Measurements from ENCODE around the gene NTSR1.

Gene NTSR1

DNA sequence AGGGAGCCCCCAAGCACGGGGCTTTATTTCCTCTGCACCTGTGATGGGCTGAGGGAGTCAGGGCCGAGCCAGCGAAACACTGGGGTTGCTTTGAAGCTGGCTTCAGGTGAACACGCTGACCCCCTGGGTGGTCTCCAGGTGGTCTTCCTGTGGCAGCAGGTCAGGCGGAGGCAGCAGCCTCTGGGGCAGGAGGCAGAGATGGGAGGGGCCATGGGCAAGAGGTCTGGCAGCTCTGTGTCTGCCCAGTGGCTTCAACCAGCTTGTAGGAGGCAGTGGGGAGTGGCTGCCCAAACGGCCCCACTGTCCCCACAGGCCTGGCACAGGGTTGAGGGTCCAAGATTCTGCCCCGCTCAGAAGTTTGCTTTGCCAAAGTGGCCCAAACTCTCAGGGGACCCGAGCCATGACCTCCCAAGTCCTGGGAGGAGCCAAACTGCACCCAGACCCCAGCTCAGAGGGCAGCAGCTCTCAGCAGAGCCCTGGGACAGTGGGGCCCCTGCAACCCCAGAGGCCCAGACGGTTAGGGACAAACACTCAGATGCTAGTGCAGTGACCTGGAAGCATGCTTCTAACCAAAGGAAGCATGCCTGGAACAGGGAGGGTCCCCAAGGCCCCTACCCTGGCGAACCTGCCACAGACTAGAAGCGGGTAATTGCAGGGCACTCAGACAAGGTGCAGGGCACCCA lies 15.3 kb downstream of the NTSR1 start:
- in situ Hi-C loops (cut with MboI; ENCODE audit: low sequenced_read_pairs) = no loop called here

DNA sequence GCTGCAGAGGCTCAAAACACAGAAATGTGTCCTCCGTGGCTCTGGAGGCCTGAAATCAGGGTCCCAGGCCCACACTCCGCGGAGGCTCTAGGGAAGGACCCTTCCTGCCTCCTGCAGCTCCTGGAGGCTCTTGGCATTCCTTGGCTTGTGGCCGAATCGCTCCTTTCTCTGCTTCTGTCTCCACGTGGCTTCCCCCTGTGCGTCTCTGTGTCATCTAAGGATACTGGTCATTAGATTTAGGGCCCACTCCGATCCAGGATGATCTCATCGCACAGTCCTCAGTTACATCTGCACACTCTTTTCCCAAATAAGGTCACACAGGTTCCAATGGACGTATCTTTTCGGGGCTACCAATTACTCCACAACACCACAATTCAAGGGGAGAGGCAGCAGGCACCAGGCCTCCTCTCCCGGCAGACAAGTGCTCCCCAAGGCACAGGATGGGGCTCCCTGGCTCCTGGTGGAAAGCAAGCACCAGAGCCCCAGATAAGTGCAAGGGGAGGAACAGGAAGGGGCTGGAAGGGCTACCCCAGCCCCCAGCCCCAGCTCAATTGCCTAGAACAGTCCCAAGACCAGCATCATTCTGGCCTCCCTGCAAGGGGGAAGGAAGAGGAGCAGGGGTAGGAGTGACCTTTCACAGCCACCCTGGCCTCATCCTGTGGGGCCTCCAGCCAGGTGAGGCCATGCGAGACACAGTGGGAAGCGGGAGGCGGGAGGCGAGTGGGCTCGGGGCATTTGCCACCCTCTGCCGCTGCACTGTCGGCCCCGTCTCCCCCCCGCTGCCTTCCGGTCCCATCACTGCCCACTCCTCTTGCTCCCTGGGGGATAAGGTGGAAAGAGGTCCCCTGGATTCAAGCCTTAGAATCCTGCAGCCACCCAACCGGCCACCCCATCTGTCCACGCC lies 16.3 kb downstream of the NTSR1 start:
- in situ Hi-C loops (cut with MboI; ENCODE audit: low sequenced_read_pairs) = no loop called here

- in situ Hi-C loops (cut with MboI; ENCODE audit: low sequenced_read_pairs) = no loop called here
Observed at GRCh38 chr20:62725596-62726268, 17.1 kb downstream of the NTSR1 start.

DNA sequence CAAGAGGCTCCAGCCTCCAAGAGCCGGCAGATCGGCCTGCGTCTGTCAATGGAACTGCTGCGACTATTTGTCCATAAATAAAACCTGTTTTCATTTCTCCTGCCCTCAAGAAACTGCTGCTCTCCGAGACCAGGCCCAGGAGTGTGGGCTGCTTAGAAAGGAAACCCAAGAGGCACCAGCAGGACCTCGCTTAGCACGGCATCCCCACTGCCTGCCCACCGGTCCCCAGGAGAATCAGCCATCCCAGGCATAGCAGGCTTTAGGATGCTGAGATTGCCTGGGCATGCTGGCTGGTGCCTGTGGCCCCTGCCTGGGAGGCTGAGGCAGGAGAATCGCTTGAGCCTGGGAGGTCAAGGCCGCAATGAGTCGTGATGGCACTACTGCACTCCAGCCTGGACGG lies 17.6 kb downstream of the NTSR1 start:
- in situ Hi-C loops (cut with MboI; ENCODE audit: low sequenced_read_pairs) = no loop called here

DNA sequence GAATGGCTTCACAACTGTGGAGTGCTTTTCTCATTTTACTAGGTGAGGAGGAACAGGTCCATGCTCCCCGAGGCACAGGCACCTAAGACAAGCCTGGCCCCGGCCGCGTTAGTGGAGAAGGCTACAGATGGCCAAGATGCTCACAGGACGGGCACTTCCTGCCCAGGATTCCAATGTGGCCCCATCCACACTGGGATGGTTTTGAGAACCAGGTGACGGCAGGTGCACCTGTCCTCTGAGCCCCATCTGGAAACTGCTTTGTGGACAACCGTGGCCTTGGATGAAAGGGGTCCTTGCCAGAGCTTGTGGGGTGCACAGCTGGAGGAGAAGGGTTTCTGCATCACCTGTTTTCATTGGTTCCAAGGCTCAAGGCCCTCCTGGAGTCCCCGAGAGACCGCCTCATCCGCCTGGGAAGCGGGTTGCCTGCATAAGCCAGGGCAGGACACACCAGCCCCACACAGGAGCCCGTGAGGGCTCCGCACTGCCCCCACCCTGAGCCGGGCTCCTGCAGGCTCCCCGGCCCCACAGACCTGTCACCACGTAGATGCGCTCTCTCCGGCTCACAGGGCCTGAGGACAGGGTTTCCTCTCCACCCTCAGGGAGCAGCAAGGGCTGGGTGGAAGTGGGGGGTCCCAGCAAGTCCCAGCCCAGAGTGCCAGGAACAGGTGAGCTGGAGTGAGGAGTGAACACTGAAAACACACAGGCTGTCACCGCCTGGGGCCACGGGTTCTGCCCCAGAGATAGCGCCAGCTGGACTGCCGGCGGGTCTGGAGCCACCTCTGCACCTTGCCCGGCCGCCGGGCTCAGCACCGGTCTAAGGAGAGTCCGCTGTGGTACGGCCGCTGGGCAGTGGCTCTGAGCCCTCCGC lies 18.3 kb downstream of the NTSR1 start:
- in situ Hi-C loops (cut with MboI; ENCODE audit: low sequenced_read_pairs) = no loop called here

GRCh38 chr20:62727584-62728027 lies 19.0 kb downstream of the NTSR1 start:
- in situ Hi-C loops (cut with MboI; ENCODE audit: low sequenced_read_pairs) = no loop called here

DNA sequence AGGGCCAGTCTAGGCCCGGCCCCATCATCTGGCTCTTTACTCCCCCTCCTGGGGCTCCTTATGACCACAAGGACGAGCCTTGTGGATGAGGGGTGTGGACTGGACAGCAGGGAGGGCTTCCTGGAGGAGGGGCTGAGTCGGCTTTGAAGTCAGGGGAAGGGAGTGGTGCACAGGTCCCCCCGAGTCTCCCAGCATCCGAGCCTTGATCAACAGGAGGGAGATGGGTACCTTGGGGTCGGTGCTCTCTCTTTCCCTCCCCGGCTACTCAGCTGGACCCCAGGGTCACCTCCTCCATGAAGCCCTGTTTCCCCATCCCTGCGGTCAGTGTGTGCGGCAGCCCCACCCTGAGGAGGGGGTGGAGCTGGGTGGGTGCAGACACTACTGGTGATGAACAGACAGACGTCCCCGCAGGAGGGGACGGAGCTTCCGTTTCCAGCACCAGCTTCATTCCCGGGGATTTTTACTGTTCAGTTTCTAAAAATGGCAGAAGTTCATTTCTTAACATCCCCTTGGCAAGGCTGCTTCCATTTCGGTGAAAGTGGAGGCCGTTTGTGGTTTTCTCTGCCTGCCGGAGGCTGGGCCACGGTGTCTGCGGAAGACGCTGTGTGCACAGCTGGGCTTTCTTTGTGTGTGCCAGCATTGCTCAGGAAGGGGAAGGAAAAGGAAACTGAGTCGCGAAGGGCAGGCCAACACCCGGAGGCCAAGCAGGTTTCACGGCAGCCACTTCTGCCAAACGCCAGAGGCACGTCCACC lies 19.6 kb downstream of the NTSR1 start:
- in situ Hi-C loops (cut with MboI; ENCODE audit: low sequenced_read_pairs) = no loop called here

GRCh38 chr20:62728781-62729300 lies 20.2 kb downstream of the NTSR1 start:
- in situ Hi-C loops (cut with MboI; ENCODE audit: low sequenced_read_pairs) = no loop called here

DNA sequence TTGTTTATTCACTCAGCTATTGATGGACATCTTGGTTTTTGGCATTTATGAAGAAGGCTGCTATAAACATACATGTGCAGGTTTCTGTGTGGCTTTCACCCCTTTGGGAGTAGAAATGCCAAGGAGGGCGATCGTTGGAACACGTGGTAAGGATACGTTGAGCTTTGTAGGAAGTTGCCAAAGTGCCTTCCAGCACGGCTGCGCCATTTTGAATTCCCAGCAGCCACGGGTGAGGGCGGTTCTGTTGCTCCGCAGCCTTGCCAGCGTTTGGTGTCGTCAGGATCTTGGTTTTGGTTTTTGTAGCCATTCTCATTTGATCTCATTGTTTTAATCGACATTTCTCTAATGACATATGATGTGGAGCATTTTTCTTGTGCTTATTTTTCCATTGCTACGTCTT lies 21.8 kb downstream of the NTSR1 start:
- in situ Hi-C loops (cut with MboI; ENCODE audit: low sequenced_read_pairs) = no loop called here

DNA sequence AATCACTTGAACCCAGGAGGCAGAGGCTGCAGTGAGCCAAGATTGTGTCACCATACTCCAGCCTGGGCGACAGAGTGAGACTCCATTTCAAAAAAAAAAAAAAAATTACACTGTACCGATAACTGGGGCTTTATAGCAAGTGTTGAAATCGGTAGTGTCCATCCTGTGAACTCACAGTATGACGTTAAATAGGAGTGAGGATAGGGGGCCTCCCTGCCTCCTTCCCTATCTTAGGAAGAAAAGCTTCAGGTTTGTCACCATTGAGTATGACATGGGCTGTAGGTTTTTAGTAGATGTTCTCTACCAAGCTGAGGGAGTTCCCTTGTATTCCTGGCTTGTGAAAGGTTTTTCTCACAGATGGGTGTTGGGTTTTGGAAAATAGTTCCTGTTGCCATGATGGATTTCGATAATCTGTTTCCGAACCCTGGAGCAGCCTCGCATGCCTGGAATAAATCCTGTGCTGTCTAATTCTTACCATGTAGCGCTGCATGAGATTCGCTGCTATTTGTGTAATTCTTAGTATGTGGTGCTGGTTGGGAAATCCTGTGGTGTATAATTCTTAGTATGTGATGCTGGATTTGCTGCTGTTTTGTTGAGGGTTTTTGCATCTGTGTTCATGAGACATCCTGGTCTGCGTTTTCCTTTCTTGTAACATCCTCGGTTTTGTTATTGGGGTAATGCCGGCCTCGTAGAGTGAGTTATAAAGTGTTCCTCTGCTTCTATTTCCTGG lies 23.6 kb downstream of the NTSR1 start:
- in situ Hi-C loops (cut with MboI; ENCODE audit: low sequenced_read_pairs) = no loop called here

DNA sequence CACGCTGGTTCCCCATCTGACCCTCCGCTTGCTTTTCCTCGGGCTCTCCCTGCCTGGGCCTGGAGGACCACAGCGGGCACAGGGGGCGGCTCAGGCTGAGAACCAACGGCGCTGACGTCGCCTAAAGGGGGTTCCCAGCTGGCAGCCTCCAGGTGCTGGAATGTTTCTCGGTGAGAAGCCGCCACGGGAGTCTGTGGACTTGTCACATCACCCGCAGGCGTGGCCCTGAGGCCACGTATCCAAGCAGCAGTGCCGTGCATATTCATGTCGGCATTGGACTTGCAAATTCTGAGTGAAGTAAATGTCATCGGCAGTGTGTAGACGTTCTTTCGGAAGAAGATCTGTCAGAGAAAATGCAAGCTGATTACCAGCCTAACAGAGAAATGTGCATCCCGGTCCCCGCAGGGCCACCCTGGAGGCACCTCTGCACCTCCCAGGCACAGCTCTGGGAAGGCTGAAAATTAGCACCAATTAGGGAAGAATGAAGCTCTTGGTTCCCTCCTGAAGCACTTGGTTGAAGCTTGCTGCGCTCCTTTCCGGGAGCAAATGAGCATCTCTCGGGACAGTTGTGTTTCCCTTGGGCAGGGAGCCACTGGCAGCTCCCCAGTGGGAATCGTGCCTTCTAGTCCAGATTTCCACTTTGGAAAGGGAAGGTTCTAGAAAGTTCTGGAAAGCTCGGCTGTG lies 24.3 kb downstream of the NTSR1 start:
- in situ Hi-C loops (cut with MboI; ENCODE audit: low sequenced_read_pairs) = no loop called here

DNA sequence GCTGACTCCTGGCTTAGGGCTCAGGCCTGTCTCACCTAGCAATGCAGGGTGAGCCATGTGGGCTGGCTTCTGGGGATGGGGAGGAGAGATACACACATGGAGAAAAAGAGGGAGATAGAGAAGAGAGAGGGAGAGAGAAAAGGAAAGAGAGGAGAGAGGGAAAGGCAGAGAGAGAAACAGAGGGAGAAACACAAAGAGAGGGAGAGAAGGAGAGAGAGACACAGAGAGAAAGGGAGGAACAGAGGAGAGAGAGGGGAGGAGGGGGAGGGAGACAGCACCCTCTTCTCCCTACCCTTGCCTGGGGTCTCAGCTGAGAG lies 24.8 kb downstream of the NTSR1 start:
- in situ Hi-C loops (cut with MboI; ENCODE audit: low sequenced_read_pairs) = no loop called here

- in situ Hi-C loops (cut with MboI; ENCODE audit: low sequenced_read_pairs) = no loop called here
Observed at GRCh38 chr20:62733891-62734290, 25.3 kb downstream of the NTSR1 start.

DNA sequence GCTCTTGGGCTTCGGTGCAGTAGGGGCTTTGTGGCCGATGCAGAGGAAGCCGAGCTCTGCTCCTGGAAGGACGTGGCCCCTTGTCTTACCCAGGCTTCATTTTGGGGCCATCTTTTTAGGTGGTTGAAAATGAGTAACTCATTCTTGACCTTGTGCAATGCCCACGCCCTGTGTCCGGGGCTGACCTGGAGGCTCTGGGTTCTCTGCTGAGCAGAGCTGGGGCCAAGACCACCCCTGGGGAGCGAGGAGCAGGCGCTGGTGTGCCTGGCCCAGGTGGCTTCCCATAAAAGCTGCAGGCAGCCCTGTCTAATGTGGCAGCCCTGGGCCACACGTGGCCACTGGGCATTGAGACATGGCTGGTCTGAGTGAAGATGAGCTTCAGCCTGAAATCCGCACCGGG lies 25.7 kb downstream of the NTSR1 start:
- in situ Hi-C loops (cut with MboI; ENCODE audit: low sequenced_read_pairs) = no loop called here

DNA sequence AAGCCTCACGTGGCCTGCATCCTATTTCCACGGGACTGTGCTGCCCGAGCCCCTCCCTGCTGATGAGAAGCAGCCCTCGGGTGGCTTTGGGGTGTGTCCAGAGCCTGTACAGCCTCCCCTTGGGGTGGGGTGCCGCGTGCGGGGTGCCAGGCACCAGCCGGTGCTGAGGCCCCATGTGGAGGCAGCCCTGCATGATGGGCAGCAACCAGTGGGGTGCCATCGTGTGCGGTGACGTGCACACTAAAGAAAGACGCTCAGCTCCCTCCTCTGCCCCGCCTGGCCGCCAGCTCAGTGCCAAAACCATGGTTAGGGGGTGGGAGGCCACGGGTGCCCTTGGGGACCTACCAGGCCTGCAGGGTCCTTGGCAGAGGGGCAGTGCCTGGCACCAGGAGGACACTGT lies 26.2 kb downstream of the NTSR1 start:
- in situ Hi-C loops (cut with MboI; ENCODE audit: low sequenced_read_pairs) = no loop called here

DNA sequence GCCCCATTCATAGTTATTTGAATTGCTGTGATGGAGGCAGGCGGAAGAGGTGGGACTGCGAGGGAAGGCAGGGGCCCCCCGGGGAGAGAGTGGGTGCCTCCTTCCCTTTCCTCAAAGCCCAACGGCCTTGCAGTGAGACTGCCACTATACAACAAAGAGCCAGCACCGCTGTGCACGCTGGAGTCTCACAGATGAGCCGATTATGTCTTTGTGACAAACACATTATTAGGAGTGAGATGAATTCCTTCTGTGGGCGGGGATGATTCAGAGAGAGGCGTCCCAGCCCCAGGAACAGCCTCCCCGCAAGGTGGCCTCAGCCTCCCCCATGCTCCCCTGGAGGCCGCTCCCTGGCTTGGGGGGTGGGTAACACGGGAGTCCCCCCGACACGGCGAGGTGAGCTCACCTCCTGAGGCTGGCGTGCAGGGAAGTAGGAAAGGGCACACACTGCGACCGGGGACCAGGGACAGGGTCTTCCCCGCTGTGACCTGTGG lies 26.7 kb downstream of the NTSR1 start:
- in situ Hi-C loops (cut with MboI; ENCODE audit: low sequenced_read_pairs) = no loop called here

- in situ Hi-C loops (cut with MboI; ENCODE audit: low sequenced_read_pairs) = no loop called here
Observed at GRCh38 chr20:62736026-62736406, 27.4 kb downstream of the NTSR1 start.

- in situ Hi-C loops (cut with MboI; ENCODE audit: low sequenced_read_pairs) = no loop called here
Observed at GRCh38 chr20:62736407-62737071, 27.9 kb downstream of the NTSR1 start.
